CD4-positive, alpha-beta T cell treated with Interleukin-2 at 100 ng/mL for 4 hours (primary cell): ENCODE results near the gene HUWE1.
"Not testable (repeated sequence)": the region's sequence is repeated elsewhere in the genome, so short reads cannot be mapped to it uniquely, and the experiment has no call there.

ENCODE experiments used
- DNase-seq: peaks from one replicate; pipeline ENCODE4 v3.0.0-alpha.2; 2020; ENCODE audit warnings: low spot score

Gene HUWE1, protein sequence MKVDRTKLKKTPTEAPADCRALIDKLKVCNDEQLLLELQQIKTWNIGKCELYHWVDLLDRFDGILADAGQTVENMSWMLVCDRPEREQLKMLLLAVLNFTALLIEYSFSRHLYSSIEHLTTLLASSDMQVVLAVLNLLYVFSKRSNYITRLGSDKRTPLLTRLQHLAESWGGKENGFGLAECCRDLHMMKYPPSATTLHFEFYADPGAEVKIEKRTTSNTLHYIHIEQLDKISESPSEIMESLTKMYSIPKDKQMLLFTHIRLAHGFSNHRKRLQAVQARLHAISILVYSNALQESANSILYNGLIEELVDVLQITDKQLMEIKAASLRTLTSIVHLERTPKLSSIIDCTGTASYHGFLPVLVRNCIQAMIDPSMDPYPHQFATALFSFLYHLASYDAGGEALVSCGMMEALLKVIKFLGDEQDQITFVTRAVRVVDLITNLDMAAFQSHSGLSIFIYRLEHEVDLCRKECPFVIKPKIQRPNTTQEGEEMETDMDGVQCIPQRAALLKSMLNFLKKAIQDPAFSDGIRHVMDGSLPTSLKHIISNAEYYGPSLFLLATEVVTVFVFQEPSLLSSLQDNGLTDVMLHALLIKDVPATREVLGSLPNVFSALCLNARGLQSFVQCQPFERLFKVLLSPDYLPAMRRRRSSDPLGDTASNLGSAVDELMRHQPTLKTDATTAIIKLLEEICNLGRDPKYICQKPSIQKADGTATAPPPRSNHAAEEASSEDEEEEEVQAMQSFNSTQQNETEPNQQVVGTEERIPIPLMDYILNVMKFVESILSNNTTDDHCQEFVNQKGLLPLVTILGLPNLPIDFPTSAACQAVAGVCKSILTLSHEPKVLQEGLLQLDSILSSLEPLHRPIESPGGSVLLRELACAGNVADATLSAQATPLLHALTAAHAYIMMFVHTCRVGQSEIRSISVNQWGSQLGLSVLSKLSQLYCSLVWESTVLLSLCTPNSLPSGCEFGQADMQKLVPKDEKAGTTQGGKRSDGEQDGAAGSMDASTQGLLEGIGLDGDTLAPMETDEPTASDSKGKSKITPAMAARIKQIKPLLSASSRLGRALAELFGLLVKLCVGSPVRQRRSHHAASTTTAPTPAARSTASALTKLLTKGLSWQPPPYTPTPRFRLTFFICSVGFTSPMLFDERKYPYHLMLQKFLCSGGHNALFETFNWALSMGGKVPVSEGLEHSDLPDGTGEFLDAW (N-terminal part only)

DNA sequence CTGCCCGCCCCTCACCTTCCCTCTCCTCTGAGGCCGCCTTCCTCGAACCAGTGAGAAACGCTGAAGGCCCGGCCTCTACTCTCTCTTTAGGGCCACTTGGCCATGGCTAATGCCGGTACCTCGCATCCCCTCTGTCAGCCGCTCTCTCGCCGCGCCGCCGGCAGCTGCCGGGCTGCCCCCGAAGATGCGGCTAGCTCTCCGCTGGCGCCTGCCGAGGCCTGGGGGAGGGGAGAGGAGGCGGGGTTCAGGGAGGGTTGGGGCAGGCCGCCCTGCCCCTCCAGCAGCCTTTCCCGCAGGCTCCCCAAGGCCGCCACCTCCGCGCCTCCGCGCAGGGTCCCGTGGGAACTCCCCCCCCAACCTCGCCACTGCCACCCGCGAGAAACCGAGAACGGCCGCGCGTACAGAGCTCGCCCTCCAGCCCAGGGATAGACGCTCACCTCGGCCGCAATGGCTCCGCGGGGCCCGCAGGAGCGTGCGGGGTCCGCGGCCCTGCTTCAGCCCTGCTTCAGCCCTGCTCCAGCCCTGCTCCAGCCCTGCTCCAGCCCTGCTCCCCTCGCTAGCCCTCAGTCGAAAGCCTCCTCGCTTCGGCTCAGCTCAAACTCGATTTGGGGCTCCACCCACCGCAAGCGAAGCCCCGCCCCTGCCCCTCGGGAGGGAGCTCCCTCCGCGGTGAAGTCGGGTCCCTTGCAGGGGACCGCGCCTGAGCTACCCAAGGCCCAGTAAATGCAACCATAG is at the start of gene HUWE1:
TSS of gene HUWE1 (minus strand) at position 569 of the 735 bp plus-strand sequence. CDS start 32,612 bp downstream, outside the sequence.
- peak; percentile 83 for DNase-seq

DNA sequence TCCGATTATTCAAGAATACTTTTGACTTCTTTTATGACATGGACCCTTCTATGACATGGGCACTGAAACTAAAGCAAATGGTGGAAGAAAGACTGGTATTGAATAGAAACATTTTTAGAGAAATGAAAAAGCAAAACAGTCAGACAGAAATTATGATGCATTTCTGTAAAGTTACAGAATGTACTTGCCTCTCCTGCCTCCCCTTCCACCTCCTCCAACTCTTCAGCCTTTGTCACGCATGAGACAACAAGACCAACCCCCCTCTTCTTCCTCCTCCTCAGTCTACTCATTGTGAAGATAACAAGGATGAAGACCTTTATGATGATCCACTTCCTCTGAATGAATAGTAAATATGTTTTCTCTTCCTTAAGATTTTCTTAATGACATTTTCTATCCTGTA is 46.3 kb upstream of the HUWE1 start:
- no peak for DNase-seq

DNA sequence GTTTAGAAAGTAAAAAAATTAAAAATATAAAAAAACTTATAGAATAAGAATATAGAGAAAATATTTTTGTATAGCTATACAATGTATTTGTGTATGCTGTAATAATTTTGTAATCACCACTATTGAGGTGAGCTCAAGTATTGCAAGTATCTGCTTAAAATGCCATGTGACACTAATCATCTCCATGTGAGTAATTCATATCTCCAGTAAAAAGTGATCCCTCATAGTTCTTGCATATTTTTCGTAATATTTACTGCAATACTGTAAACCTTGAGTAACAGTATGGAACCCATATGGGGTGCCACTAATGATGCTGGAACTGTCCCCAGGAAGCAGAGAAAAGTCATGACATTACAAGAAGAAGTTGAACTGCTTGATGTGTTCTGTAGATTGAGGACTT is 43.2 kb upstream of the HUWE1 start:
- DNase-seq, result no peak

DNA sequence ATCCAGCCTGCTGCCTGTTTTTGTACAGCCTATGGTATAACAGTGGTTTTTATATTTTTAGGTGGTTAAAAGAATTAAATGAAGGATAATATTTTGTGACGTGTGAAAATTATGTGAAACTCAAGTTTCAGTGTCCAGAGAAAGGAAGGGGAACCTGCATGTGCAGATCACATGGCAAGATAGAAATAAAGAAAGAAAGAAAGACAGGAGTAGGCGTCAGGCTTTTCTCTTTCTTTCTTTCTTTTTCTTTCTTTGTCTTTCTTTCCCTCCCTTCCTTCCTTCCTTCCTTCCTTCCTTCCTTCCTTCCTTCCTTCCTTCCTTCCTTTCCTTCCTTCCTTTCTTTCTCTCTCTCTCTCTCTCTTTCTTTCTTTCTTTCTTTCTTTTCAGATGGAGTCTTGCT is 42.0 kb upstream of the HUWE1 start:
- no peak for DNase-seq

DNA sequence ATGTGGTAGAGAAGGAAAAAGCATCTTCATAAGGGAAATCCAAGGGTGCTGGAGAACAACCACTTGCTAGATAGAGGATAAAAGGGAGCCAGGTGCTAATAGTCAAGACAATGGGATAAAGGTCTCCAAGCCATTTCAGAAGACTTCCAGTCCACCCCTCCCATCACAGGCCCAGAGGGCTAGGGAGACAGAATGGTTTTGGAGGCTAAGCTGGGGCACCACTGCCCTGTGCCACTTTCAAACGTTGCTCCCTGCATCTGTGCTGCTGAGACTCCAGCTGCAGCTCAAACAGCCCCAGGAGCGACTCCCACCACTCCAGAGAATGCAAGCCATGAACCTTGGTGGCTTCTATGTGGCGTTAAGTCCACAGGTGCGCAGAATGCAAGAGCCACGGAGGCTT is 38.4 kb upstream of the HUWE1 start:
- no peak for DNase-seq

DNA sequence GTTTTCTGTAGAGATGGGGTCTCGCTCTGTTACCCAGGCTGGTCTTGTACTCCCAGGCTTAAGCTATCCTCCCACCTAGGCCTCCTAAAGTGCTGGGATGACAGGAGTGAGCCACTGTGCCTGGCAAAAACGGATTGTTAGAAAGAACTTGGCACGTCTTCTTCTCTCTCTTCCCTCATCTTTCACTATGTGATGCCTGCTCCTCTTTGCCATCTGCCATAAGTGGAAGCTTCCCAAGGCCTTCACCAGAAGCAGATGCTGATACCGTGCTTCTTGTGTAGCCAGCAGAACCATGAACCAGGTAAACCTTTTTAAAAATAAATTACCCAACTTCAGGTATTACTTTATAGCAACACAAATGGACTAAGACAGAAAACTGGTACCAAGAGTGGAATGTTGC is 36.9 kb upstream of the HUWE1 start:
- DNase-seq, result no peak

DNA sequence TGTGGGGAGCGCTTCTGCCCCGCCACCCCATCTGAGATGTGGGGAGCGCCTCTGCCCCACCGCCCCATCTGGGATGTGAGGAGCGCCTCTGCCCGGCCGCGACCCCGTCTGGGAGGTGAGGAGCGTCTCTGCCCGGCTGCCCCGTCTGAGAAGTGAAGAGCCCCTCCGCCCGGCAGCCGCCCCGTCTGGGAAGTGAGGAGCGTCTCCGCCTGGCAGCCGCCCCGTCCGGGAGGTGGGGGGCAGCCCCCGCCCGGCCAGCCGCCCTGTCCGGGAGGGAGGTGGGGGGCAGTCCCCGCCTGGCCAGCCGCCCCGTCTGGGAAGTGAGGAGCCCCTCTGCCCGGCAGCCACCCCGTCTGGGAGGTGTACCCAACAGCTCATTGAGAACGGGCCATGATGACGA is 35.1 kb upstream of the HUWE1 start:
- DNase-seq, result not testable (repeated sequence)

DNA sequence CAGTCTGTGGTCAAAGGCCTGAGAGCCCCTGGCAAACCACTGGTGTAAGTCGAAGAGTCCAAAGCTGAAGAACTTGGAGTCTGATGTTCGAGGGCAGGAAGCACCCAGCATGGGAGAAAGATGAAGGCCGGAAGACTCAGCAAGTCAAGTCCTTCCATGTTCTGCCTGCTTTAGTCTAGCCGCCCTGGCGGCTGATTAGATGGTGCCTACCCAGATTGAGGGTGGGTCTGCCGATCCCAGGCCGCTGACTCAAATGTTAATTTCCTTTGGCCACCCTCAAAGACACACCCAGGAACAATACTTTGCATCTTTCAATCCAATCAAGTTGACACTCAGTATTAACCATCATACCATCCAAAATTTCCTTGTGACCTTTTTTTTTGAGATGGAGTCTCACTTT is 33.1 kb upstream of the HUWE1 start:
- not testable (repeated sequence) for DNase-seq

DNA sequence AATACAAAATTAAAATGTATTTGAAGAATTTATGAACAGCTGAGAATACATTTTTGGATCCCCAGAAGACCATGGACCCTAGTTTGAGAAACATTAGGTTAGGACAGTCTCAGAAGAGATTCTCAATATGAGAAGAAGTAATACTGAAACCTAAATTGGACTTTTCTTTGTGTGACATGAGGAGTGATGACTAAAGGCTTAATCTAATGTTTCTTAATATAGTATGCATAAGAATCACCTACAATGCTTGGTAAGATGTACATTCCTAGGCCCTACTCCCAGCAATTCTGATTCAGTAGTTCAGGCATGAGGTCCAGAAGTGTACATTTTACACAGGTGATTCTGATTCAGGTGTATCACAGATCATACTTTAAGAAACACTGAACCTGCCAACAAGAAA is 31.6 kb upstream of the HUWE1 start:
- DNase-seq, result no peak

DNA sequence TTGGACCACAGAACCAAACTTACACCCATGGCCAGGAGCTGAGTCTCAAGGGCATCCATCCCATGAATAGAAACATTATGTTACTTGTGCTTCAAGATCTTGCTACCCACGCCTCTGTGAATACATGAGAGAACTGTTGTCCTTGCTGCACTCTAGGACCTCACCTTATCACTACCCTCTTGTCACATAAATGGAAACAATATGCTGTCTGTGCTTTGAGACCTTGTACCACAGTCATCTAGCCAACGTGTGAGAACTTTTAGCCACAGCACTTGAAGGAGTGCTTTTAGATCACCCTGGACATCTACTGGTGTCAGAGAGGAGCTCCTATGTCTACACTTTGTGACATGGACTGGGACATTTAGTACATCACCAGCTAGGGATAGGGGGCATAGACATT is 30.7 kb upstream of the HUWE1 start:
- DNase-seq, result no peak

DNA sequence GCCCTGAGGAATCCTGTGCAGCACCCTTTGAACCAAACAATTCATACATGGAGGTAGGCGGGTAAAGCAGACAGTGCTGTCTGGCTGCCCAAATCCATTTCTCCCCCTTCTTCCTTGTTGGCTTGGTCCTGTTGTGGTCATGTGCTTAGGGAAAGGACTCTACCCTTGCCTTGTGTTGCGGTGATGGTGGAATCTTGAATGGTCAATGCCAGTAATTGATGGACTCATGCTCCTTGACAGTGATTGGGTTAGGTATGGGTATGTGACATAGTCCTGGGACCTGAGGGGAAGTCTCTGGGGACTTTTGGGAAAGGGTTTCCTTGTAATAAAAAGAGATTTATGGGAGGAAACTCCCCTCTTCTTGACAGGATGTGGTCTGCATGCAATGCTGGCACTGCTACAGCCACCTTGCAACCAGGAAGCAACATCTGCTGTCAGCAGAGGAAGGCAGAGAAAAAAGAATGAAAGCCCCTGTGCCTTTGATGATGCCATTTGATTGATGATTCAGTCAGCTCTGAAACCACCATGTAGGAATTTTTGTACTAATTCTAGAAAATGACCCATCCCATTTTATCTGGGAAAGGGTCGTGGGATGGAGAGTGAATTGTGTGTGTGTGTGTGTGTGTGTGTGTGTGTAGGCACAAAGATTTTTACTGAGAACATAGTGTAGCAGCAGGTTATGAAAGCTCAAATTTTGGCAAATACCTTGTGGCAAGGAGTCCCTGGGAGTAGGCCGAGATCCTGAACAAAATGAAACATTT is 30.0 kb upstream of the HUWE1 start:
- DNase-seq, result peak; percentile 64

DNA sequence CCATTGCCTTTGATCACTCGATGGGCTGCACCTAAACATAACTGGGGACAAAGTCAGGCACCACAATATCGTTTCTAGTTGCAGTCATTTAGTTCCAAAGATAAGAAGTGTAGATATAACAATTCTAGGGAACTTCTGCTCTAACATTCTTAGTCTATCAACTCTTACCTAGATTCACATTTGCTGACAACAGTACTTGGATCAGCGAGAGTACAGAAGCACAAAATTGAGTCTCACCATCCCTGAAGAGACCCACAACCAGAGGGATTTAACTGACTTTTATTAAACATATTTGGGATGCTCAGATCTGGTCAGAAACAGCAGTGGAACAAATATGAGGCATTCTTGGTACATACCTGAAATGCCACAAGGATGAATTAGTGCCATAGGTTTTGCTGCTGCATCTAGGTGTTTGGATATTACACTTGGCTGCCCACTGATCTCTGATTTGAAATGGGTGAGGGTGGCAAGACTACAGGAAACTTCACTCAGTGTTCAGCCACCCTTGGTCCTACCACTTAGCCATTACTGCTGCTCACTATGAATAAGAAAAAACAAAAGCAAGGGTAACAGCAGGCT is 28.9 kb upstream of the HUWE1 start:
- no peak for DNase-seq

DNA sequence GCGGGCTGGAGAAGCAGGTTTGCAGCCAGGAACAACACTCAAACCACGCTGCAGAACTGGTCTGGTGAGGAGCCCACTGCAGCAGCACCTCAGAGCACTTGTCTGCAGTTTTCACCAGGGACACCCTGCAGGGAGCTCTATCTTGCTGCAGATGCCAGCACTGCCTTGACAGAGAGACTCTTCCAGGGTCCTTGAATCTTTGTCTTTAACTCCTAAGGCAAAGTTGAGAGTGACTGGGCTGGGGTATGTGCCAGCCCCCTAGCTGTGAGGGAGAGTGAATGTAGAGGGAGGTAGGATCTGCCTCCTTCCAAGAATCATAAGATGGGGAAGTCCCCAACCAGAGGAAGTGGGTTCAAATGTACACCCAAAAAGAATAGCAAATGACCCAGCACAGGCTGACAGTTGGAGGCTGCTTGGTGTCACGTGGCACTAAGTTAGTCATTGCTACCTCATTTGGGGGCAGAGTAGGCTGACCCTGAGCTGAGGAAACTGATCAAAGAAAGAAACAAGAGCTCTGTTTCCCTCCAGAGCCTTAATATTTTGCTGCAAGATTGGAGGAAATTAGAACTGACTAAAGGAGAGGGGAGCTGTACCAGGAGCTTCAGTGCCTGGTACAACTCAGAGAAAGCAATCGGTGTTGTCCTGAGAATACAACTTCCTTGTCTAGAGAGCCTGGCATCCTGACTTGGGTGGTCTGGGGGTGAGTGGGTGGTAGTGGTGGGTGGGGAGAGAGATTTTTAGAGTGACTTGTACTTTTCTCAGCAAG is 28.2 kb upstream of the HUWE1 start:
- DNase-seq, result peak; percentile 82

DNA sequence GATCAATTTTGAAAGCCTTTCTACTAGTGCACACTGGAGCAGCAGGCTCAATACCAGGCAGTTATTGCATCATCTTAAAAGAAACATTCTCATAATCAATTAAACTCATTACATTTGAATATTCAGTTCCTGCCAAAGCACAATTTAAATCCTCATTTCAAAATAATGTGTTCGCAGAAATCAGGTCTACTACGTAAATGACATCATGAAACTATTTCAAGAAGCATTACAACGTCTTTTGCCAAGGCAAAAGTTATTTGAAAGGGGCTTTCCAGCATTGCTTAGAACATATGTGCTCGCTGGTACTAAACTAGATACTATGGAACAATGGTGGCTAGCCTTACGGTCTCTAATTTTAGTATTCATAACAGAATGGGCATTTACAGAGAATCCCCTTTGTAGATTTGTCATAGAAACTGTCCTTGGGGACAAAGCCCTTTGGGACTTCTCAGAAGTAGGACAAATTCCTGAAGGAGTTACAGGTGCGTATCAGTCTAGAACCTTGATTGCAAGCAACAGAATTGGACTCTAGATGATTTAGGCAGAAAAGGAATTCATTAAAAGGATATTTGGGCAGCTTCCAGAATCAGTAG is 27.6 kb upstream of the HUWE1 start:
- DNase-seq, result peak; percentile 69

DNA sequence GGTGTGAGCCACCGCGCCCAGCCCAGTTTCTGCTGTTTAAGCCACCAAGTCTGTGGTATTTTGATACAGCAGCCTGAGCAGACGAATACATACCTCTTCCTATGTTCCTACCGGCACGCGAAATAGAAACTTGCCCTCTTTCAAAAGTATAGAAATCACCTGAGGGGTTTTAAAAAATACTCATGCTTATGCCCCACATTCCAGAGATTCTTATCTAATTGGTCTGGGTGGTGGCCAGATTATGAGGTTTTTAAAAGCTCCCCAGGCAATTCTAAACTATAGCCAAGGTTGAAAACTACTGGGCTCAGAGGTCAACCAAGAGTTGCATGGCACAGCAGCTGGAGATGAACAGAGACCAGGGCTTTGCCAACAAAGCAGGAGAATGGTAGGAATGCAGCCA is 24.9 kb upstream of the HUWE1 start:
- no peak for DNase-seq

DNA sequence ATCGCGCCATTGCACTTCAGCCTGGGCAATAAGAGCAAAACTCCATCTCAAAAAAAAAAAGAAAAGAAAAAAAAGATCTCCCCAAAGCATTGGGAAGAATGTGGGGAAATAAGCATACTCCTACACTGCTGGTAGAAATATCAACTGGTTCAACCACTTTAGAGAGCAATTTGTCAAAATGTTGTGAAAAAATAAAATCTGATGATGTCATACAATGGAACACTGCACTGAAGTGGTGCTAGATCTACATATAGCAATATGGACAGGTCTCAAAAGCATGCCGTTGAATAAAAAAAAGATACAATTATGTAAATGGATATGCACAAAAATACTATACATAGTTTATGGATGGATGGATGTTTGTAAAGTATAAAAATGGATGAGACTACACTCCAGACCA is 18.3 kb upstream of the HUWE1 start:
- DNase-seq, result no peak

DNA sequence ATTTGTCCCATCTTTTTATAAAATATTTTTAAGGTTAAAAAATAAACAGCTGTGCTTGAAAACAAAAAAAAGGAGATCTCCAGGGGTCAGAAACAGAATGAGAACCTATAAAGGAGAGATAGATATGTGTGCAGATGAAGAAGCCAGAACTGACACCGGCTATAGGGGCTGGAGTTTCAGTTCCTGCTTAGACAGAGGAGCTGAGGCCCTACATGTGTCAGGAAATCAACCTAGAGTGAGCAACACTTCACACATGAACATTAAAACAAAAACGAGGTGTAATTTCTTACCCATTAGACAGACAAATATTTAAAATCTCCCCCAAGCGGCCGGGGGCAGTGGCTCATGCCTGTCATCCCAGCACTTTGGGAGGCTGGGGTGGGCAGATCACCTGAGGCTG is 17.8 kb upstream of the HUWE1 start:
- DNase-seq, result no peak

DNA sequence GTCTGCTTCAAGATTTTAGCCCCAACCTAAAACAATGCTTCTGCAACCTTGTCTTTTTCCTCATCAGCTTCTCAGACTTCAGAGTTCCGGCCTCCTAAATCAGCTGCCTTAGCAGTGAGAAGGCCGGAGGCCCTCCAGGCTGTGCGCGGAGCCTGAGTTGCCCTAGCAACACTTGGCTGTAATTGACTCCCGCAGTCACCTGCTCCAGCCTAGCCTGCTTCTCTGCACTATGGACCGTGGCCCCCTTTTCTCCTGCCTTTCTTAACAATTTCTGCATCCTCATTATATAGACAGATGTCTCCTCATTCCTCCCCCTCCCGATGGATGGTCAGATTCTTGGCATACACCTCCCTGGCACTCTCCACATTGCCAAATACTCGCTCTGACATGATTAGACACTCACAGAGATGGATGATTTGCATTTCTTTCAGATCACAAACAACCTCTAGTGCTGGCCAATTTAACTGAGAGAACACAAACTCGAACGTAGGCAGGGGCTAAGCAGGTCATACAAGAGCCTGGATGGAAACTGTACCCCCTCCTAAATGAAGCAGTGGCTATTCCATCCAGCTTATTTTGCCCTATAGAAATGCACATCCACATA is 9.5 kb upstream of the HUWE1 start:
- no peak for DNase-seq

DNA sequence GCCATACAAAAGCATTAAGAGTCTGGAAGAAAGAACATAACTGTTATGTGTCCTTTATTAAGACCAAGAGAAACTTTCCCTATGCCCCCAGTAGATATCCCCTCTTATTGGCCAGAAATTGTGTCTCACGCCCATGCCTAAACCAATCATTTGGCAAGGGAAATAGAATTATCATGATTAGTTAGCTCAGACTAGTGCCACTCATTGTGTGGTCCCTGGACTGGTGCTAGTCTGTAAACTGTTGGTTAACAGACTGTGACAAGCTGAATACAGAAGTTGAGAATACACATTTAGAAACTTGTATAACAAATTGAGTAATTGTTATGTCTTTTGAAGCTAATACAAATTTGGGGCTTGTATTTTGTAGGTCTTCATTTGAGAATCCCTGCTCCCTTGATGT is 8.1 kb upstream of the HUWE1 start:
- no peak for DNase-seq
